Activated T-cell treated with anti-CD3 and anti-CD28 coated beads, Interleukin-2, amount 50 U/mL, for 1 hour (primary cell): ENCODE data around the gene SELENOT.
"Not testable (repeated sequence)": the region's sequence is repeated elsewhere in the genome, so short reads cannot be mapped to it uniquely, and the experiment has no call there.

ENCODE experiments used
- DNase-seq: peaks from one replicate; pipeline ENCODE4 v3.0.0-alpha.2; 2020

Gene SELENOT, protein sequence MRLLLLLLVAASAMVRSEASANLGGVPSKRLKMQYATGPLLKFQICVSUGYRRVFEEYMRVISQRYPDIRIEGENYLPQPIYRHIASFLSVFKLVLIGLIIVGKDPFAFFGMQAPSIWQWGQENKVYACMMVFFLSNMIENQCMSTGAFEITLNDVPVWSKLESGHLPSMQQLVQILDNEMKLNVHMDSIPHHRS

DNA sequence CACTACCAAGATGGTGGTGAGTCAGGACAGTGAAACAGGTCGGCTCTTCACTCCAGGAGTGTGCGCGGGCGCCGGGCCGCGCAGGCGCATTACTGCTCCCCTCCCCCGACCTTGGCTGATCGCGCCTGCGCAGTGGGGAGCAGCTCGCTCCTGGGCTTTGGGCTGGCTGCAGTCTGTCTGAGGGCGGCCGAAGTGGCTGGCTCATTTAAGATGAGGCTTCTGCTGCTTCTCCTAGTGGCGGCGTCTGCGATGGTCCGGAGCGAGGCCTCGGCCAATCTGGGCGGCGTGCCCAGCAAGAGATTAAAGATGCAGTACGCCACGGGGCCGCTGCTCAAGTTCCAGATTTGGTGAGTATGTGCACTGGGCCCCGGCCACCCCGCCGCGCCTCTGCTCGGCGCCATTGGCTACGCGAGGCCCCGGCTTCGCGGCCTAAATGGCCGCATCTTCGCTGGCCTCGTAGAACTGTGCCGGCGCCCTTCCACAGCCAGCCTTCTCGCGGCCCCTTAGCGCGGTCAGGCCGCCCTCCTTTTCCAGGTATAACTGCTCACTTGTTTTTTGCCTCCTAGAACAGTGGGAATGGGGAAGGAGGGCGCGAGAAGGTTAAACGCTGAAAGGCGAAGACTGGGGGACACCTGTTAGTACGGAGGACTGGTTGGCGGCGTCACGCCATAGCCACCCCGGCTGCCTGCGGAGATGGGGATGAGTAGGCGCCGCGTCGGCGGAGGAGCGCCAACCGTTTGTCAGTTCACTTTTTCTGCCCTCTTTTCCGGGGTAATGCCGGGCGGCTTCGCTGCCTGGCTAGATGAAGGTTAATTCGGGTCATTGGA lies at the start of gene SELENOT:
SELENOT (plus strand) TSS at position 169 of the 827 bp plus-strand sequence; CDS start at position 211, 42 bp downstream.
- peak; percentile 96 for DNase-seq

DNA sequence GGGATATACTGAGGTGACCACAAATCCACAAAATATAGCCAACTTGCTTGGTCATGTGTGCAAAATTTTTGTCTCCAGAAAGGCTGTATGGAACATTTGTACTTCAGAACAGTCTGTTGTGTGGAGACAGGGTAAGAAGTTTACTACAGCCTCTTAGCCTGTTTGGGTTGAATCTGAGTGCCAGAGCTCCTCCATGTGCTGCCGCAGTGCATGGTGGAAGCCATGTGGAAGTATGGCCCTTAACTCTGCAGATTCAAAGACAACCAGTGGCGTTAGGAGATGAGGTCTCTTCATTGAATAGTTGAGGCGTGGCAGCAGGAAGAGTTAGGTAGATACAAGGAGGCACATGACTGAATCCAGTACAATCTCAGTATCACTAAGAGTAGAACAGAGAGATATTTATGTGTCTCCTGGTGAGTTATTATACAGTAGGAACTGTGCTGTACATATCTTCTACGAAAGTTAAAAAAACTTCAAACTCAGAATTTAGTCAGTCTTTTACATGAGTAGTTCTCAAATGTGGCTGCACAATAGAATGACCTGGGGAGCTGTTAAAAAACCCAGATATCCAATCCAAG lies 47.2 kb upstream of the SELENOT start:
- no peak for DNase-seq

DNA sequence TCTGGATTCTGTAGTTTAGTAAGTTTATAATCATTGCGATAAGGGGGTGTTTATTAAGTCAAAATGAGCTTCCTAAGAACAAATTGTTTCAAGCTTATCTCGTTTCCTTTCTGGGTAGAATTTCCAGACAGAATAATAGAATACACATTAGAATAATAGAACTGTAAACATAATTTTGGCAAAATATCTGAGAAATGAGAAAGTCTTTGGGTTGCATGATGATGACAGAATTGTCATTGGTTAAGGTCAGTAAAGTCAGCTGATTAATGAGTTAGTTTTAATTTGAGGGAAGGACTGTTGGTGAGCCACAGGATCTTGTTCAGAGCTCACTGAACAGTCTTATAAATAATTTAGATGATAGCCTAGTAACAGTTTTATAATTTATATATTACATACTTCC lies 46.3 kb upstream of the SELENOT start:
- DNase-seq = no peak

DNA sequence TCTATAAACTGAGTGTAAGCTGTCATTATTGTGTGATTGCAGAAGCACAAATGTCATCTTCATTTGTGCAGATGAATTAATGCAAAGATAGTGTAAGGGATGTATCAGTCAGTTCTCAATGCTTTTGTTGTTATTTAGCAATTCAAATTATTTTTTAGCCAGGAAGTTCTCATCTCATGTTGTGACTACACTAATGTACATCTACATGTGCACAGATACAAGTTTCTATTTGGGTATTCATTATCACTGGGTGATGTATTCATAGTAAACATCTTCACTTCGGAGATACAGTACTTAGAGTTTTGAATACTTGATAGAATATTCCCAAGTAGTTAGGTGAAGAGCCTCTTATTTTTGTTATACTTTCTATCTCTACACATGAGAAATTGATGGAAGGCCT lies 45.4 kb upstream of the SELENOT start:
- DNase-seq = no peak

DNA sequence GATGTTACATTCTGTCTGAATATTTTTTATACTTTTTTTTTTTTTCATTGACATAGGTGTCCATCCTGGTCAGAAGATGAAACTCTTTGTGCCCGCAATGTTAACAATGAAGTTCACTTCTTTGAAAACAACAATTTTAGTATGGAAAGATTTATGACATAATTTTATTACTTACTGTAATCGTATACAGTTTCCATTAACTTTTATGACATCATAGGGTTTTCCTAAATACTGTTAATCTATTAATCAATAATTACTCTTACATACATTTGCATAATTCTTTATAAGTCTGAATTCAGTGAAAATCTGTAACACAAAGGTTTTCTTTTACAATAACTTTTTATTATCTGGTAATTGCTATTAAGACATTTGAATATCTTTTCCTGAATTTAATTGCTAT lies 38.9 kb upstream of the SELENOT start:
- no peak for DNase-seq

DNA sequence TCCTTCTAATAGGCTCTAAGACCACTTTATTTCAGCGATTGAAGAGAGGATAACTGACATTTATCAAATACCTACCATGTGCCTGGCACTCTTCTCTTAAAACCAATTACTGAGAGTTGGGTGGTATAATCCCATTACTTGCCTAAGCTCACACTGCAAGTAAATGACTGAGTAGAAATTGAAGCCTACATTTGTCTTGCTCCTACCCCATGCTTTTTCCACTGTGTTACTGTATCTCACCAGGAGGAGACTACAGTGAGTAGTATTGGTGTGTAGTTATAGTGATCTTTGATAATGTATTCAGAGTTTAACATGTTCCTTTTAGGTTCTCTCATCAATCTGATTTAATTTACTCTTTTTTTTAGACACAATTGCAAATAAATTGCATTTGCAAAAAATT lies 35.8 kb upstream of the SELENOT start:
- DNase-seq = no peak

DNA sequence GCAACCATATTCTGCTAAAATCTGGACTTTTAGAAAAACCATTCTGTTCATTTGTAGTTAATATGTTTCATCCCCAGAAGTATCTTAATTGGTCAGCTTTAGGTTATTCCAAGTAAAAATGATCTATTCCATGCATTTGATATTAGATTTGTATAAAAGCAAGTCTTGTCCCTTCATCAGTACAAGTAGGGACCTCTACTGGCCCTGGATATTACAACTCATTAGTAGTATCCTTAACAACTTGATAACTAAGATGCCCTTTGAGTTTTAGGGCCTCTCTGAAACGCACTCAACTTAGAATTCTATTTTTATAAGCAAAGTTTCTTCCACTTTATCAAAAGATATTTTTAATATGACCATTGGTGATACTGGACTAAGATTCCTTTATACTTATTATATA lies 25.3 kb upstream of the SELENOT start:
- no peak for DNase-seq

DNA sequence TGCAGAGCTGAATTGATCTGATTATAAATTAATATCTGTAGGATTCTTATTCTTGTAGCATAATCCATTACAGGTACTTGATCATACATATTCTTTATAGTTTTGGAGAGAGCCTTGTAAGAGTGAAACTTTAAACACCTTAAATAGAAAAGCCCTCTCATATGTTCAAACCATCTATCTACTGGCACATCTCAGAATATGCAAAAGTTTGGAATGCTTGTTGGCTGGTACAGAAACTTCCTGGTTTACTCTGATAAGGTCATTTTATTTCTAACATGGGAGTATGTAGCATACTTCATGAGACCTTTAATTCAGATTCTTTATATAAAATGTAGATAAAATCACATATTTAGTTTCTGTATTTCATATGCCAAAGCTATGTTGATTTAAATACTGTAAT lies 21.9 kb upstream of the SELENOT start:
- DNase-seq = no peak

DNA sequence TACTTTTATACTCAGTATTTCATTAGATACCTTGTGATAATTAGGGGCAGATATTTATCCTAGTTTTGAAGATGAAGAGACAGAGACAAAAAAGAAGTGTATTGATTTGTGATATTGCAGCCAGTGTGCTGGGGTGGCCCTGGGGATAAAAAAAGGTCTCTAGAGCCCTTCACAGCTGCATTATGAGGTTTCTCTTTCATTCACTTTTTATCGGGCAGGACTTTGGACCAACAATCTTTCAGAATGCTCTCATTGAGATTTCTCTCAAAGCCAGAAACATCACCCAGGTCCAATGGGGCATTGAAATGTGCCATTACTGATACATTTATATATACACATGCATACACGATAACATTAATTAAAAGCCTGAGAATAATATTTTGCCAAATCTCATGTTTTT lies 20.5 kb upstream of the SELENOT start:
- no peak for DNase-seq

DNA sequence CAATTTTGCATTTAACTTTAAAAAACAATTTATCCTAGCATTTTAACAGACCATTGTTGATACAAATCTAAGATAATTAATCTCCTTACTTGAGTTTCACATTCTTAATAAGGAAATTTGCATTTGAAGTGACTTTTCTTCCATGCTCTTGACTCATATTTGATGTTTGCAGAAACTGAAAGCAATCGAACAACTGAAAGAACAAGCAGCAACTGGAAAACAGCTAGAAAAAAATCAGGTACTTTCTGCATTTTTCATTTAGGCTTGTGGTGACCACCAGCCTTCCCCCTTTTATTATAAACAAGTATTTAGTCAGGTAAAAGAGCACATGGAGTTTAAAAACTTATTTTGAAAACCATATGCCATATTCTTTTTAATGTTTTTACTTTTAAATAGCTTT lies 20.1 kb upstream of the SELENOT start:
- no peak for DNase-seq

DNA sequence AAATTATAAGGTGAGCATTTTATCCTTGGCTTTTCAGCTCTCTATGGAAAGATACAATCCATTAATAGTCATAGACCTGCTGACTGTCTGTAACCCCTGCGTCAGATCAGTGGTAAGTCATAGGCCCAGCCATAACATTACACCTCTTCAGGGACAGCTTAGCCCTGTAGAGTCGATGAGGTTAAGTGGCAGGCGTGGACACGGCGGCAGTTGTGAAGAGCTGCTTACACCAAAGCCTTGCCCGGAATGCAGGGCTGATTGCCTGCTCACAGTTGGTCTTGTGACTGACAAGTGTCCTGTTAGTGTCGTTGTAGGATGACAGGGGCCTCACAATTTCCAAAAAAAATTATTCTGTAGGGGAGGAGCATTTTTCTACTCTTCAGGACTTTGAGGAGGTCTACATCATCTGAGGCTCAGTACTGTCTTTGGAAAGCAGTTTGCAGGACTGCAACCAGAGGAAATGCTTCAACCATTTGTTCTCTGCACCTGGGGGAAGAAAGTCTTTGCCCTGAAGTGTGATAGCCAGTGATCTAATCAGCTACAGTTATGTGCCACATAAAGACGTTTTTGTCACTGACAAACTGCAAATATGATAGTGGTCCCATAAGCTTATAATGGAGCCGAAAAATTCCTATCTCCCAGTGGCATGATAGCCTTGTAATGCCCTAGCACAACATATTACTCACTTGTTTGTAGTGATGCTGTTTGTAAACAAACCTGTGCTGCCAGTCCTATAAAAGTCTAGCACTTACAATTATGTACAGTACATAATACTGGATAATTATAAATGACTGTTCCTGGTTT lies 14.9 kb upstream of the SELENOT start:
- DNase-seq = no peak

DNA sequence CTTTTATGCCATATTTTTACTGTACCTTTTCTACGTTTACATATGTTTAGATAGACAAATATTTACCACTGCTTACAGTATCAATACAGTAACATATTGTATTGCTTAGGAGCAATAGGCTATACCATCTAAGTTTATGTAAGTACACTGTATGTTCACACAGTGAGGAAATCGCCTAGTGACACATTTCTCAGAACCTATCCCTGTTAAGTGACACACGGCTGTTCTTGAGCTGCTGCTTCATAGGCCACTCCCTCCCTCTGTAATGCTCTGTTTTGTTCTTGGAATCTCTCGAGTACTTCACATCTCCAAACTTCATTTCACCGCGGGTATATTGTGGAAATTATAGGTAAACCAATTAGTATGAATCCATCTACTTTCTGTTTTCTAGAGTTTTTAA lies 13.4 kb upstream of the SELENOT start:
- DNase-seq = no peak

DNA sequence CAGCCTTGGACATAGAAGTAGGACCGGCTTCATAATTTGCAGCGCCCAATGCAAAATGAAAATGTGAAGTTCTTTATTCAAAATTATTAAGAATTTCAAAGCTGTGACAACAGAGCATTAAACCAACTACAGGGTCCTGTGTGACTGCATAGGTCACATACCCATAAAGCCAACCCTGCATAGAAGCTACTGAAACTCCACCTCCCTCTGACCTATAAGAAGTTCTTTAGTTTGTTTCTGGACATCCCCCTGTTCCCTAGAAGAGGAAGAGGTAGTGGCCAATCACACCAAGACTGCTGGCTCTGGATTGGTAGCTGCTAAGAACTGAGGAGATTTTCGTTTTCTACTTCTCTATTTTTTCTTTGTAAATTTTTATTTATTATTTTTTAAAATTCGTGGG lies 9.0 kb upstream of the SELENOT start:
- no peak for DNase-seq

DNA sequence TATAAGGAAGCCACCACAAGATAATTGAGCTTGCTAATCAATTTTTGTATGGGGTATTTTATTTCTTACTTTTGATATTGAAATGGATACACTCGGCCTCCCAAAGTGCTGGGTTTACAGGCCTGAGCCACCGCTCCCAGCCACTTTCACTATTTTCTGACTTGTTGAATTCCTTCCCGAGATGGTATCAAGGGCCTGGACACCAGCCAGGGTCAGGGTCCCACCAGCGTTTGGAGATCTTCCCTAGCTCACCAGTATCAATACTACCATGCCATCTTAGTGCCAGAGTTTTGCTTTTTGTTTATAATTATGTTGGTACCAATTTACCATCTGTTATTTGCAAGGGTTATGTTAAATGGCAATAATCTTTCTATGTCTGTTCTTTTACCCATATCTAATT lies 5.5 kb upstream of the SELENOT start:
- no peak for DNase-seq

DNA sequence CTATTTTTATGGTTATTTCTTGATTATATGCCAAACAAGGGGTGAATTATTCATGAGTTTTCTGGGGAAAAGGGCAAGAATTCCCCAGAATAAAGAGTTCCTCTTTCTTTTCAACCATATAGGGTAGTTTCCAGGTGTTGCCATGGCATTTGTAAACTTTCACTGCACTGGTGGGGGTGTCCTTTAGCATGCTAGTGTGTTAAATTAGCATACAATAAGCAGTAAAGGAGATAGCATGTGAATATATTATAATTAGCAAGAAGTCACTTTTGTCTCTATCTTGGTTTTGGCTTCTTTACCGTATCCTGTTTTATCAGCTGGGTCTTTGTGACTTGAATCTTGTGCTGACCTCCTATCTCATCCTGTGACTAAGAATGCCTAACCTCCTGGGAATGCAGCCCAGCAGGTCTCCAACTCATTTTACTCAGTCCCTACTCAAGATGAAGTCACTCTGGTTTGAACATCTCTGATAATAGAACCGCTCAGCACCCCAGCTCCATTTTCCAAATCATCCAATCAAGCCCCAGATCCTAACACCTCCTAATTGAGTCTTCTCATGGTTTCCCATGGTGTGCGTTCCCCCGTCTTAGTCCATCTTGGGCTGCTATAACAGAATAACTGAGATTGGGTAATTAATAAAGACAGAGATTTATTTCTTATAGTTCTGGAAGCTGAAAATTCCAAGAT lies 3.4 kb upstream of the SELENOT start:
- no peak for DNase-seq

DNA sequence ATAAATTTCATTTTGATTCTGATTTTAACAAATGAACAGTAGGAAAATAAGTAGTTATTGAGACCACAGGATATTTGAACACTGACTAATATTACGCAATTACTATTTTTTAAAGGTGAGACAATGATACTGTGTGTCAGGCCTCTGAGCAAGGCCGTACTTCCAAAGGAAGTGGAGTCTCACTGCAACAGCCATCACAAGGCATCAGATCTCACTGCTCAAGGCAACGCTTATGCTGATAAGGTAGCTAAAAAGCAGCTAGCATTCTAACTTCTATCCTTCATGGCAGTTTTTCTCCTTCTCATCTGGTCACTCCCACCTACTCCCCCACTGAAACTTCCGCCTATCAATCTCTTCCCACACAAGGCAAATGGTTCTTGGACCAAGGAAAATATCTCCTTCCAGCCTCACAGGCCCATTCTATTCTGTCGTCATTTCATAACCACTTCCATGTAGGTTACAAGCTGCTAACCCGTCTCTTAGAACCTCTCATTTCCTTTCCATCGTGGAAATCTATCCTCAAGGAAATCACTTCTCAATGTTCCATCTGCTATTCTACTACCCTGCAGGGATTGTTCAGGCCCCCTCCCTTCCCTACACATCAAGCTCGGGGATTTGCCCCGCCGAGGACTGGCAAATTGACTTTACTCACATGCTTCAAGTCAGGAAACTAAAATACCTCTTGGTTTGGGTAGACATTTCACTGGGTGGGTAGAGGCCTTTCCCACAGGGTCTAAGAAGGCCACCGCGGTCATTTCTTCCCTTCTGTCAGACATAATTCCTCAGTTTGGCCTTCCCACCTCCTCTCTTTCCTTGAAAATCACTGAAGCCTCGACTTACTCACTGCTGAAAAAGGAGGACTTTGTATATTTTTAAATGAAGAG lies 2.2 kb upstream of the SELENOT start:
- DNase-seq = not testable (repeated sequence)

DNA sequence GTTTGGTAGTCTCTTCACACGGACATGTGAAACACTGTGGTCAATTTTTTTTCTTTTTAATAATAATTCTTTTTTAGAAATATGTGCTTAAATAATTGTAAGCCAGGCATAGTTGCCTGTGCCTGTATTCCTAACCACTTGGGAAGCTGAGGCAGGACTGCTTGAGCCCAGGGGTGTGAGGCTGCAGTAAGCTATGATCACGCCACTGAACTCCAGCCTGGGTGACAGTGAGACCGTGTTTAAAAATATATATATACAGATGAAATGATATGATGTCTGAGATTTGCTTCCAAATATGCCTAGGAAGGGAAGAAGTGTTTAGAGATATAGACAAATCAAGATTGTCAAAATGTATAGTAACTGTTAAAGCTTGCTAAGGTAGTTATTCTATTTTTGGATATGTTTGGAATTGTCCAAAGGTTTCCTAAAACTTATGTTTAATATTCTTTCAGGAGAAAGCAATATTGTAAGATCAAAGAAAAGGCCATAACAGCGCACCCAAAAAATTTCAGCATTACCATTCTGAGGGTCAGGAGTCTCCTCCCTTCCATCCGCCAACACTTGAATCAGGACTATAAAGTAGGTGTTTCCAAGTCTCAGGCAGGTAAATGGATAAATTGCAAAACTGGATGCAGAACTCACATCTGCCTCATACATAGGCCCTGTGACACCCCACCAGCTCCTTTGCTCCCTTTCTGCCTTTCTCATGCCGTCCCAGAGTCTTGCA lies 532 bp upstream of the SELENOT start:
- no peak for DNase-seq

DNA sequence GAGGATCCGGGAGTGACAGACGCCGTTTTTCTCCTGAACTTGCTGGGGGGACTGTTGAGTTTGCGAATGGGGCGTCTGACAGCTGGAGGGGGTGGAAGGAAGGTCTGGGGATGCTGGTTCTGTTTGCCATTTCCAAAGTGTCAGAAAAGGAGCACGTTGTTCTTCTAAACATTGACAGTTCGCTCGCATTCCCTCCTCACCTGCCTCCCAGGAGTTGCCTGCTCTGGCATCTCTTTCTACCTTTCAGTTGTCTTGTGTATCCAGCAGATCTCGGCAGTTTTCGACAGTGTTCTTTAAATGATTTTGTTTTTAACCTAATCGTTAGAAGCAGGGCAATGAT lies 829 bp downstream of the SELENOT start:
- no peak for DNase-seq

DNA sequence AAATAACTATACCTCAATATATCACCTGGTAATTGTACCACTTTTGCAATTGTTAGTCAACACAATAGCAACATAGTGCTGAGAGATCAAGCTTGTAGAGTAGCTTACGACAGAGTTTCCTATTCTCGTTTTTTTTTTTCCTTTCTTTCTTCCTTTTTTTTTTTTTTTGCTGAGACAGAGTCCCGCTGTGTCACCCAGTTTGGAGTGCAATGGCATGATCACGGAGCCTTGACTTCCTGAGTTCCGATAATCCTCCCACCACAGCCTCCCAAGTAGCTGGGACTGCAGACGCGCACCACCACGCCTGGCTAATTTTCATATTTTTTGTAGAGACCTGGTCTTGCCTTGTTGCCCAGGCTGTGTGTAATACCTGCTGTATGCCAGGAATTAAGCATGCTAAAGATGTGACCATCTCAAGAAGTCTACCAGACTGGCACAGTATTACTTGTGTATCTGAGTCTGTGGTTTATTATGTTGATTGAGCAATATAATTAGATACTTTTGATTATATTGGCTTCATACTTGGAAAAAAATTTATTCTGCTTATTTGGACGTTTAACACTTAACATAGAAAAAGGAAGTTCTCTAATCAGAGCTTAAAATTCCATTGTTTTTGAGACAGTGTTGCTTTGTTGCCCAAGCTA lies 3.0 kb downstream of the SELENOT start:
- DNase-seq = no peak

DNA sequence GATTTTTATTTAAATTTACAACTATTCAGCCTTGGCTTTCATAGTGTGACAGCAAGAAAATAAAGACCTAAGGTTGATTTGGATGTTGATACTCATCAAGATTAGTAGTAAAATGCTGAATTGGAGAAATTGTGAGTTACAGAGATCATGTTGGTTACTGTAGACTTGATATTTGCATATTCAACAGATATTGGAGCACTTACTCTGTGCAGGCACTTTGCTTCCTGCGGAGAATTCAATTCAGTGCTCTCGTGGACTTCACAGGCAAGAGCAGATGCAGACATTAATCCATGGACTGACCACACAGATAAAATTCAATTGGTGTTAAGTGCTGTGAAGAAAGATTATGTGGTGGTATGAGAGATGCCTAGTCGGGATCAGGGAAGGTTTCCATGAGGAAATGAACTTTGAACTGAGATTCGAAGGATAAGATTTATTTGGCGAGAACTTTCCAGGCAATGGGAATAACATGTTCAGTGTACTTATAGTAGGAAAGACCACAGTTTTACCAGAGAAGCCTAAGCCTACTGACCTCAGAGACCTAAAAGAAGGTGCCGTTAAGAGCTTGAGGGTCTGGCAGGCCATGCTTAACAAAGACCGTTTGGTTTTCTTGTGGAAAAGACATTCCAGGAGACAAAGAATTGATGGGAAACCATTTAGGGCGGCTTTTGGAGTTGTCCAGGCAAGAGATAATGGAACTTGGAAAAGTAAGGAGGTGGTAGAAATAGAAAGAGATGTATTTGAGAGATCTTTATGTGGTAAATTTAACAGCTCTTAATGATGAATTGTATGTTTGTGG lies 4.3 kb downstream of the SELENOT start:
- DNase-seq = no peak
